Effector memory CD4-positive, alpha-beta T cell (primary cell): ENCODE data around the gene UXS1.
A peak's percentile ranks its signal among the peaks of the same experiment; 100 is the strongest.

Experiments used
- DNase-seq, 3 donors: peaks; one replicate each; pipeline ENCODE4 v3.0.0-alpha.2; 2020
- H3K27ac ChIP-seq: 2 replicates; pipeline ENCODE4 v1.7.0; 2013; ENCODE audit warnings: mild to moderate bottlenecking, low read length, moderate library complexity; ENCODE audit not compliant: insufficient read depth, poor library complexity, severe bottlenecking
- H3K27me3 ChIP-seq: replicated peaks from 2 replicates; pipeline ENCODE4 v1.7.0; 2013; ENCODE audit warnings: mild to moderate bottlenecking, low read length; ENCODE audit not compliant: insufficient read depth, control insufficient read depth, poor library complexity, severe bottlenecking
- H3K36me3 ChIP-seq: 2 replicates; pipeline ENCODE4 v1.7.0; 2013; ENCODE audit warnings: mild to moderate bottlenecking, low read length, moderate library complexity; ENCODE audit not compliant: control insufficient read depth, insufficient read depth
- H3K4me1 ChIP-seq: 2 replicates; pipeline ENCODE4 v1.7.0; 2013; ENCODE audit warnings: low read length, mild to moderate bottlenecking; ENCODE audit not compliant: control insufficient read depth, insufficient read depth, poor library complexity, severe bottlenecking
- H3K4me3 ChIP-seq: 2 replicates; pipeline ENCODE4 v1.7.0; 2013; ENCODE audit warnings: low read length, low read depth, mild to moderate bottlenecking; ENCODE audit not compliant: insufficient read depth, poor library complexity, severe bottlenecking
- H3K9me3 ChIP-seq: 2 replicates; pipeline ENCODE4 v1.7.0; 2013; ENCODE audit warnings: mild to moderate bottlenecking, low read length, moderate library complexity; ENCODE audit not compliant: control insufficient read depth

Gene UXS1

GRCh38 chr2:106178716-106179115 is 15.4 kb downstream of the UXS1 start:
- no peak overlapping the region for H3K27ac ChIP-seq
- H3K4me3 ChIP-seq = no peak overlapping the region
- no peaks in the 10 kb centered on the region for H3K27me3 ChIP-seq
- no peak for DNase-seq
- no peaks in the 10 kb centered on the region for H3K36me3 ChIP-seq
- H3K4me1 ChIP-seq = no peaks in the 10 kb centered on the region
- H3K9me3 ChIP-seq = no peaks in the 10 kb centered on the region

DNA sequence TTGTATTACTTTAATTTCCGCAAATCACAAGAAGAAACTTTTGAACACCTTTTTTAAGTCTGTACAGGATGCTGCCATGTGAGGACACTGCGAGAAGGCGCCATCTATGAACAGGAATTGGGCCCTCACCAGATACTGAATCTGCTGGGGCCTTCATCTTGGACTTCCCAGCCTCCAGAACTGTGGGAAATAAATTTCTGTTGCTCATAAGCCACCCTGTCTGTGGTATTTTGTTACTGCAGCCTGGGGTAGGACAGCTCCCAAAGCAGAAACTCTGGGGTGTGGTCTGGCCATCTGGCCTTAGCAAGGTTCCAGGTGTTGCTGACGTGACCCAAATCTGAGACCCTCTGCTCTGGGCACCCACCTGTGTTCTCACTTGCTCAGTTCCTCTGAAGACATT is 16.5 kb downstream of the UXS1 start:
- Histone ChIP-seq H3K4me3 (no peak overlapping the region), H3K9me3 (no peaks in the 10 kb centered on the region), H3K4me1 (peaks cover 5% of the 10 kb centered on the region), H3K36me3 (no peaks in the 10 kb centered on the region), H3K27ac (no peak overlapping the region), H3K27me3 (no peaks in the 10 kb centered on the region)
- DNase-seq = no peak

- no peak for DNase-seq
- Histone ChIP-seq H3K27ac (no peak overlapping the region), H3K4me1 (peaks cover 5% of the 10 kb centered on the region), H3K36me3 (no peaks in the 10 kb centered on the region), H3K4me3 (no peak overlapping the region), H3K27me3 (no peaks in the 10 kb centered on the region), H3K9me3 (no peaks in the 10 kb centered on the region)
Observed at GRCh38 chr2:106176446-106177099, 17.5 kb downstream of the UXS1 start.

GRCh38 chr2:106175086-106175850 is 18.8 kb downstream of the UXS1 start:
- no peaks in the 10 kb centered on the region for H3K9me3 ChIP-seq
- H3K27ac ChIP-seq = no peak overlapping the region
- no peaks in the 10 kb centered on the region for H3K27me3 ChIP-seq
- H3K36me3 ChIP-seq = no peaks in the 10 kb centered on the region
- DNase-seq = no peak
- H3K4me3 ChIP-seq = no peak overlapping the region
- peaks cover 5% of the 10 kb centered on the region for H3K4me1 ChIP-seq

DNA sequence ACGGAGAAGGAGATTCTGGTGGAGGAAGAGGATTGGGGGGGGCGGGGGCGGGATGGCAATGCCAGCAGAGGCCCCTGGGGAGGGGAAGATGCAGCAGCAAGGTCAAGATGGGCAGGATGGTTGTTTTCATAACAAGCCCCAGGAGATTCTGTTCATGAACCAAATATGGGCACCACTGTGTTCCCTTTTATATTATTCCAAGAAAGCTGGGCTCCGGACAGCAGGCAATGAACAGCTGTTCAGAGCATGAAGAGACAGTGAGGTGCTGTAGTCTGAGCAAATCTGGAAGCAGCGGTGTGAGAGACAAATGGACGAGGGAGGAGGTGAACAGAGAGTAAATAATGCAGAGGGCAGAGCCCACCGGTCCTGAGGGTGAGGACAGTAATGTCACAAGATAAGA is 20.0 kb downstream of the UXS1 start:
- H3K27ac ChIP-seq = peak overlapping the region; percentile 1
- DNase-seq = no peak

GRCh38 chr2:106172649-106173048 is 21.5 kb downstream of the UXS1 start:
- H3K27me3 ChIP-seq = no peaks in the 10 kb centered on the region
- H3K4me1 ChIP-seq = peaks cover 7% of the 10 kb centered on the region
- no peak overlapping the region for H3K4me3 ChIP-seq
- H3K9me3 ChIP-seq = no peaks in the 10 kb centered on the region
- no peak for DNase-seq
- no peaks in the 10 kb centered on the region for H3K36me3 ChIP-seq
- H3K27ac ChIP-seq = no peak overlapping the region

More for the DNA sequence above, 20.0 kb downstream of the UXS1 start:
- no peaks in the 10 kb centered on the region for H3K27me3 ChIP-seq
- no peaks in the 10 kb centered on the region for H3K36me3 ChIP-seq
- H3K4me1 ChIP-seq = peaks cover 6% of the 10 kb centered on the region
- H3K9me3 ChIP-seq = no peaks in the 10 kb centered on the region
- H3K4me3 ChIP-seq = no peak overlapping the region

- H3K4me1 ChIP-seq = peaks cover 13% of the 10 kb centered on the region
- H3K36me3 ChIP-seq = no peaks in the 10 kb centered on the region
- no peak overlapping the region for H3K4me3 ChIP-seq
- no peak for DNase-seq
- no peak overlapping the region for H3K27ac ChIP-seq
- H3K9me3 ChIP-seq = no peaks in the 10 kb centered on the region
- H3K27me3 ChIP-seq = no peaks in the 10 kb centered on the region
Observed at GRCh38 chr2:106168657-106169056, 25.4 kb downstream of the UXS1 start.

DNA sequence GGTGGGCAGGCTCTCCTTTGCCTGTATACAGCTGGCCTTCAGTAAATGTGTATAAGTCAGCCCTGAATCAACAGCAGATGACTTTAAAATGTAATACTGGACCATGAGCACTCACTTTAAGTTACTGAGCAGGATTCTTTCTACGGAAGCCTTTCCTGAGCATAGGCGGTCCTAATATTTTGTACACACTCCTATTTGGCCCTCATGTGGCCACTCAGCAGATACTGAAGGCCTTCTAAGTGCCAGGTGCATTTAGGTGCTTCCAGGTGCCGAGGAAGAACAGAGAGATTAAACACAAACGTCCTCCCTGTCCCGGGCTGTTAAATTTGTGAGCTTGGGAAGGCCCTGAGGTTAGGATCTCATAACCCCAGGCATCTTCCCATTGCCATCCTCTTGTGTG is 27.0 kb downstream of the UXS1 start:
- Histone ChIP-seq H3K27ac (no peak overlapping the region), H3K4me1 (peaks cover 11% of the 10 kb centered on the region), H3K36me3 (no peaks in the 10 kb centered on the region)

GRCh38 chr2:106165561-106165960 is 28.5 kb downstream of the UXS1 start:
- DNase-seq = no peak
- H3K36me3 ChIP-seq = no peaks in the 10 kb centered on the region
- no peak overlapping the region for H3K27ac ChIP-seq

More for the DNA sequence above, 27.0 kb downstream of the UXS1 start:
- Histone ChIP-seq H3K4me3 (no peak overlapping the region), H3K9me3 (no peaks in the 10 kb centered on the region), H3K27me3 (no peaks in the 10 kb centered on the region)
- DNase-seq = no peak

GRCh38 chr2:106165029-106165428 is 29.1 kb downstream of the UXS1 start:
- Histone ChIP-seq H3K4me3 (no peak overlapping the region), H3K9me3 (no peaks in the 10 kb centered on the region), H3K27me3 (no peaks in the 10 kb centered on the region), H3K4me1 (peaks cover 28% of the 10 kb centered on the region), H3K27ac (peak overlapping the region; percentile 26), H3K36me3 (no peaks in the 10 kb centered on the region)
- no peak for DNase-seq

More at GRCh38 chr2:106165561-106165960, 28.5 kb downstream of the UXS1 start:
- no peaks in the 10 kb centered on the region for H3K27me3 ChIP-seq
- H3K4me1 ChIP-seq = peaks cover 25% of the 10 kb centered on the region
- H3K4me3 ChIP-seq = no peak overlapping the region
- no peaks in the 10 kb centered on the region for H3K9me3 ChIP-seq
